ENCODE data around the gene R3HCC1L.

Gene R3HCC1L

GRCh38 chr10:98260350-98260749, 125.9 kb downstream of the R3HCC1L start:
- no peak for TF ChIP-seq CTCF (IDR thresholded peaks at IDR 0.05; ENCODE audit: insufficient read depth, low read length, poor library complexity, severe bottlenecking)
- DNase-seq (ENCODE audit: extremely low read depth, insufficient read length) = no peak
- Histone ChIP-seq H3K27me3 (replicated peaks; ENCODE audit: control insufficient read depth, insufficient read depth, low read length) (no peaks in the 10 kb centered on the region), H3K36me3 (ENCODE audit: control insufficient read depth, insufficient read depth, low read length) (no peaks in the 10 kb centered on the region; the same call in 1 of the 2 replicates), H3K4me3 (replicated peaks; ENCODE audit: low read depth, low read length) (no peak overlapping the region)

- no peak for DNase-seq (ENCODE audit: extremely low read depth, insufficient read length)
- TF ChIP-seq CTCF (IDR thresholded peaks at IDR 0.05; ENCODE audit: insufficient read depth, low read length, poor library complexity, severe bottlenecking) = no peak
- Histone ChIP-seq H3K27me3 (replicated peaks; ENCODE audit: control insufficient read depth, insufficient read depth, low read length) (no peaks in the 10 kb centered on the region), H3K36me3 (ENCODE audit: control insufficient read depth, insufficient read depth, low read length) (no peaks in the 10 kb centered on the region; the same call in 1 of the 2 replicates), H3K4me3 (replicated peaks; ENCODE audit: low read depth, low read length) (no peak overlapping the region)
Observed at GRCh38 chr10:98260752-98261151, 126.3 kb downstream of the R3HCC1L start.

GRCh38 chr10:98261436-98262277, 127.2 kb downstream of the R3HCC1L start:
- Histone ChIP-seq H3K27me3 (replicated peaks; ENCODE audit: control insufficient read depth, insufficient read depth, low read length) (no peaks in the 10 kb centered on the region), H3K4me3 (replicated peaks; ENCODE audit: low read depth, low read length) (no peak overlapping the region), H3K36me3 (ENCODE audit: control insufficient read depth, insufficient read depth, low read length) (no peaks in the 10 kb centered on the region; the same call in 1 of the 2 replicates)
- no peak for DNase-seq (ENCODE audit: extremely low read depth, insufficient read length)
- no peak for TF ChIP-seq CTCF (IDR thresholded peaks at IDR 0.05; ENCODE audit: insufficient read depth, low read length, poor library complexity, severe bottlenecking)

- H3K36me3 ChIP-seq (ENCODE audit: control insufficient read depth, insufficient read depth, low read length) = no peaks in the 10 kb centered on the region; the same call in 1 of the 2 replicates
- no peak overlapping the region for H3K4me3 ChIP-seq (replicated peaks; ENCODE audit: low read depth, low read length)
- no peaks in the 10 kb centered on the region for H3K27me3 ChIP-seq (replicated peaks; ENCODE audit: control insufficient read depth, insufficient read depth, low read length)
- TF ChIP-seq CTCF (IDR thresholded peaks at IDR 0.05; ENCODE audit: insufficient read depth, low read length, poor library complexity, severe bottlenecking) = peak; percentile 55
- DNase-seq (ENCODE audit: extremely low read depth, insufficient read length) = no peak
Observed at GRCh38 chr10:98262571-98262970, 128.1 kb downstream of the R3HCC1L start.

GRCh38 chr10:98263088-98263487, 128.6 kb downstream of the R3HCC1L start:
- no peak for TF ChIP-seq CTCF (IDR thresholded peaks at IDR 0.05; ENCODE audit: insufficient read depth, low read length, poor library complexity, severe bottlenecking)
- Histone ChIP-seq H3K27me3 (replicated peaks; ENCODE audit: control insufficient read depth, insufficient read depth, low read length) (no peaks in the 10 kb centered on the region), H3K36me3 (ENCODE audit: control insufficient read depth, insufficient read depth, low read length) (no peaks in the 10 kb centered on the region), H3K4me3 (replicated peaks; ENCODE audit: low read depth, low read length) (no peak overlapping the region)
- no peak for DNase-seq (ENCODE audit: extremely low read depth, insufficient read length)
